Measurements from ENCODE around the gene UBE3B.

UBE3B gene

DNA sequence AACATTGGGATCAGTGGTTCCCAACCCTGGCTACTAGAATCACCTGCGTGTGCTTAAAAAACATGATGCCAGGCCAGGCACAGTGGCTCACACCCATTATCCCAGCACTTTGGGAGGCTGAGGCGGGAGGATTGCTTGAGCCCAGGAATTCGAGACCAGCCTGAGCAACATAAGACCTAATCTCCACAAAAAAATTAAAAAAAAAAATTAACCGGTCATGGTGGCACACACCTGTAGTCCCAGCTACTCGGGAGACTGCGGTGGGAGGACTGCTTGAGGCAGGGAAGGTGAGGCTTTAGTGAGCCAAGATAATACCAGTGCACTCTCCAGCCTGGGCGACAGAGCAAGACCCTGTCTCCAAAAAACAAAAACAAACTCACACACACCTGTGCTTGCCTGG lies 2.3 kb upstream of the UBE3B start:
- DNase-seq = no peak

DNA sequence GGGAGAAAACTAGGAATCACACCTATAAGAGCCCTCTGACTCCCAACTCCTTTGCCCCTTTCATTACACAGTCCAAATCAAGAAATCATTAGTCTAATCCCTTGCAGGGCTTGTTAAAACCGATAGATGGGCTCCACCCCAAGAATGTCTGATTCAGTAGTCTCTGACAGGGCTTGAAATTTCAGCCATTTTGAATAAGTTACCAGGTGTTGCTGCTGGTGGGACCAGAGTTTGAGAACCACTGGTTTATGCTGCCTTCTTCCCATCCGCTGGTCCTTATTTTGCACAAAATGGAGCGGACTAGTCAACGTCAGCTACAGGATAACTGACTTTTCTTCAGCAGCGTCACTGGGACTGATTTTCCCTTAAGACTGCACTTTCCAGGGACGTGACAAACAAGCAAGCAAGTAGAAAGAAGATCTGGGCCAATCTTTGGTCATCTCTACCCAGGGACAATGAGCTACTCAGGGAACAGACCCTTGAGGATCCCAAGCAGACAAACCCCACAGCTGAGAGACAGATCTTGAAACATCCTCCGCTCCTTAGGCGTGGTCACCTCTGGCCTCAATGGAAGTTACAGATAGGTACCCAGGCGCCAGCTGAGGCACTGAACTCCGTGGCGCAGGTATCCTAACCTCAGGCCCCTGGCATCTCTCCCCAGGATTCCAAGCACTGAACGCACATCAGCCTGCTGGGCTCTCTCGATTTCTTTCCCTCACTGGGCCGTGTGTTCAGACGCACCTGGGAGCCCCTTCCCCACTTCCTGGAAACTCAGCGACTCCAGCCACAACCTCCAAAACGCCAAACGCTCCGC lies 1.2 kb upstream of the UBE3B start:
- DNase-seq = no peak

DNA sequence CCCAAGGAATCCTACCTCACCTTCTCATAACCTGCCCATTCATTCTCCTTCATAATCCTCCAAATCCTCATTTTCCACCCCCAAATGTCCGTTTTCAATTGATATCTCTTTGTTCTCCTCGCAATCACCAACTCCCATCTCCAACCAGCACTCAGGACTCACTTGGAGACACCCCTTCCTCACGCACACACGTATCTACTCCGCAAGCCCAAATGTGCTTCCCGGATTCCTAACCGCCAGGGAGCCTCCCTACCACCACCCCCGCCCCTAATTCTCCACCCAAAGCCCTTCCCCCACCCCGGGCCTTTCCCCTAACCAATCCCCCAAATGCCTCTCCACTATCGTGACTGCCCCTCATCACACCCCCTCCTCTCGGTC lies 638 bp upstream of the UBE3B start:
- no peak for DNase-seq

DNA sequence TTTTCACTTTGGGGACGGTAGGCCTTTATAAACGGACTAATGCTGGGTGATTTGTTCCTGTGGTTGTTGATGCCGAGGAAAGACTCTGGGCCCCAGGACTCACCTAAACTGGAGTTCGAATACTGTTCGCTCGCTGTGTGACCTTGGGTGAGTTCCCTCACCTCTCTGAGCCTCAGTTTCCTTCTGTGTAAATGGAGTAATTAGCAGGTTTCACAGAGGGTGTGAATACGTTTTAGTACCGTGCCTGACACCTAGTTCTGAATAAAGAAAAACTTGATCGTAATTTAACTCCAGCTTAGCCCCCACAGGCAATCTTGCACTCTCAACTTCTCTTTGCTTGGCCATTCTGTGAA lies 505 bp downstream of the UBE3B start:
- DNase-seq = no peak

DNA sequence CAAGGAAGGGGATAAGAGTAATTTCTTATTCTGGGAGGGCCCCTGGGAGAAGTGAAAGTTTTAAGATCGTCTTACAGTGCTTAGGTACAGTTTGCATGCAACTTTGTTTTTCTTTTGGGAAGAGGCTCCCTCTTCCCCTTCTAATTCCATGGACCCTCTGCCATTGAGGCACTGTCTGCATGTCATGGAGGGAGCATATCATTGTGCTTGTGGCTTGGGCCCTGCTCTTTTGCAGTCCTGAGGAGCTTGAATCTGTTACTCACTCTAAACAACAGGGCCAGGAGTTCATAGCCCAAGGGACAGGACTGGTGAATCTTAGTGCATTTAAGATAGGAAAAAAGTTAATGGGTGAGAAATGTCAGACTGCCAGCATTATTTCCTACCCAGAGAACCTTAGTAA lies 2.3 kb downstream of the UBE3B start:
- DNase-seq = no peak

DNA sequence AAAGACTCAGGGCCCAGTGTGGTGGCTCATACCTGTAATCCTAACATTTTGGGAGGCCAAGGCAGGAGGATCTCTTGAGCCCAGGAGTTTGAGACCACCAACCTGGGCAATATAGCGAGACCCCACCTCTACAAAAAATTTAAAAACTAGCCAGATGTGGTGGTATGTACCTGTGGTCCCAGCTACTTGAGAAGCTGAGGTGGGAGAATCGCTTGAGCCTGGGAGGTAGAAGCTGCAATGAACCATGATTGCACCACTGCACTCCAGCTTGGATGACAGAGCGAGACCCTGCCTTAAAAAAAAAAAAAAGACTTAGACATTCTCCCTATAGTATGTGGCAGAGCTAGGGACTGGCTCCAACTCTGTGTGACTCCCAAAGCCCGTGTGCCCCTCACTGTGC lies 2.9 kb downstream of the UBE3B start:
- DNase-seq = no peak

DNA sequence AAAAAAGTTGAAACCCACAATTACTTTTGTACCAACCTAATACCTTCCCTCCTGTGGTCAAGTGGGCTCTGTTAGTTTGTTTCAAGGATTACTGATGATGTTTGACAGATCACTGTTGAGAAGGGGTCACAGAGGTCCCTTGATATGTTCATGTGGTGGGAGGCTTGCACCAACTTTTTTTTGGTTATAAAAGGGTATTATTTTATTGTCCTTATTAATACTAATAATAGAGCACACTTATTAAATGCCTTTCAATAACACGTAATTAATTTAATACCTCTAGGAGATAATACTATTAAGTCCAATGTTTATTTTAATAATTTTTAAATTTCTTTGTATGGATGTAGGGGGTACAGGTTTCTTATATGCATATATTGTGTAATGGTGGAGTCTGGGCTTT lies 4.4 kb downstream of the UBE3B start:
- no peak for DNase-seq

DNA sequence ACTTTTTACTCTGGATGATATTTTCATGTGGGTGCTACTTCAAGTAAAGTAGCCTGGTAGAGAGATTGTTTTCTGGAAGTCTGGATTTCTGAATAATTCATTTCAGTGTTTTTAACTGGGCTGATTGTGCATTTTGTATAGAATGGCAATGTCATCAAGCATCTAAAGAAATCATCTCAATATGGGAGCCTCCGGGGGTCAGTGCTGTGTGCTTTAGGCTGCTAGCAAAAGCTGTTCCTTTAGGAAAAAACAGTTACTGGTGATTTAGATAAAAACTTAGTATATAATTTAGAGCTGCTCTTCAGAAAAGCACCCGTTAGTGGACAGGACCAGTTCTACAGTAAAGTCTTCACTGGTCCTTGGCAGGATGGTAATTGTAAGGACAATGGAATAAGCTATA lies 5.1 kb downstream of the UBE3B start:
- no peak for DNase-seq

DNA sequence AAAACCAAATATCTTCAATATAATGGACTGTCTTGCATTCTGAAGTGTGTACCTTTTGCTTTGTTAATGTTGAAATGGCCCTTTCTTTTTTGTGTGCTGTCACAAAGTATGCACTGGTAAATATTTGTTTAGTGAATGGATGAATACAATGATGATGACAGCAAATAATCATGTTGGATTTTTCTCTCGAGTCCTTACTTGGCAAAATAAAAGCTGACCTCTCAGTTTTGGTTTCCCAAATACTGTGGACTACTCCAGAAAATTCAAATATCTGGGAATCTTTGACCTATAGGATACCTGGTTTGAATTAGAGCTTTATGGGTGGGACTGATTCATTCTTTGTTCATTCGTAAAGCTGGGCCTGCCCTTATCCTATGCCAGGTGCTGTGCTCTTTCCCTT lies 5.5 kb downstream of the UBE3B start:
- DNase-seq = no peak

DNA sequence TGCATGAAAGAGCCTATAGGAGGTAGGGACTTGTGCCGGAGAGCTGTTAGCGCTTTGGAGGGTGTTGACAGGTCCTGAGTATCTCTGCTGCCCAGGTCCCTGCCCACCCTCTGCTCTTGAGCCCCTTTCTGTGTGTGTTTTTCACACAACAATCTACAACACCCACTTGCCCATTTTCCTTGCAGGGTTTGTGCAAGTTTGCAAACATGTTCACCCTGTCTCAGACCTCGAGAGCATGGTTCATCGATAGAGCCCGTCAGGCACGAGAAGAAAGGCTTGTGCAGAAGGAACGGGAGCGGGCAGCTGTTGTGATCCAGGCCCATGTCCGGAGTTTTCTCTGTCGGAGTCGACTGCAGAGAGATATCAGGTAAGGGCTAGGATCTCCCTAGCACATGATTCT lies 5.9 kb downstream of the UBE3B start:
- no peak for DNase-seq

DNA sequence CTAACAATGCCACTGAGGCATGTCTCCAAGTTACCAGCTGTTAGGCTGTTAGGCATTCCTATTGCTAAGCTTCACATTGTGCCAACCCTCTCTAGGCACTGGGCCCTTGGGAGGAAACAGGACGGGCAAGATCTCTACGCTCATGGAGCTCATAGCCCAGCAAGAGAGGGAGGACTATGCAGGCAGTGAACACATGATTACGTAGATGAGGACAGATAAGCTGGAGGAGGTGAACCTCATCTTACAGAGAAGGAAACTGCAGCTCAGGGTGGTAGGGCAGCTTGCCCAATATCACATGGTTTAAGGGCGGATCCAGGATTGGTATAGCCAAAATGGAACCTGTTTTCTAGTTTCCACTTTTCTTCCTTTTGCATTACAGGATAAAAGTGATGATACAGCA lies 7.8 kb downstream of the UBE3B start:
- DNase-seq = no peak

DNA sequence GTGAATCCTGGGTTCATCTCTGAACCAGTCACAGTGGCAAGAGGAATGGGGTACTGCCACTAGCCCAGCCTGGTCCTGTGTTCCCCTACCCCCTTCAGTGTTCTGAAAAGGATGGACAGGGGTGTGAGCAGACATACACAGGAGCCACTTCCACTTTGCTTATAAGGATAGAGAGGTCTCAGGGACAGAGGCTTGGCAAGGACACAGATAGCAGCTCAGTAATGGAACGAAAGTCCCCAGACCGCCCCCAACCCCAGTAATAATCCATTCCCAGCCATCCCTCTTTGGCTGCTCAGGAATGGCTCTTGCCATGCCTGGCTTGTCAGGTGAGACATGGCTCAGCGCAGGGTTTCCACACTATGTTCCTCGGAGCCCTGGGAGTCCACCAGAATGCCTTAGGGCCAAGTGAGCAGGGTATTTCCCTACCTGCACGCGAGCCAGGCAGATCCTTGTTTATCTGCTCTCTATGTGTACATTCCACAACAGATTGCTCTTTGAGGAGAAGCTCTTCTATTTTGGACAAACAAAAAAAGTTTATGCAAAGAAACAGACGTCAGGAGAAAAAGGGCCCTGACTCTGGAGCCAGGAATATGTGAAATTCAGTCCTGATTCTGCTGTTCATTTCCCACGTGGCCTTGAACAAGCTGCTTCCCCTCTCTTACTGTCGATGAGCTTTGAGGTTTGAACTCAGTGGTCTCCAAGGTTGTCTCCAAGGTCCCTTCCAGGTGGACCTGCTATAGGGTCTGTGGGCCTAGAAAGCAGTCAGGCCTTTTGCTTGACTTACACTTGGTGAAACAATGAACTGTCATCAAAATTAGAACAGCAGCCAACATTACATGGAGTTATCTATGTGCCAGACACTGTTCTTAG lies 10.0 kb downstream of the UBE3B start:
- no peak for DNase-seq

DNA sequence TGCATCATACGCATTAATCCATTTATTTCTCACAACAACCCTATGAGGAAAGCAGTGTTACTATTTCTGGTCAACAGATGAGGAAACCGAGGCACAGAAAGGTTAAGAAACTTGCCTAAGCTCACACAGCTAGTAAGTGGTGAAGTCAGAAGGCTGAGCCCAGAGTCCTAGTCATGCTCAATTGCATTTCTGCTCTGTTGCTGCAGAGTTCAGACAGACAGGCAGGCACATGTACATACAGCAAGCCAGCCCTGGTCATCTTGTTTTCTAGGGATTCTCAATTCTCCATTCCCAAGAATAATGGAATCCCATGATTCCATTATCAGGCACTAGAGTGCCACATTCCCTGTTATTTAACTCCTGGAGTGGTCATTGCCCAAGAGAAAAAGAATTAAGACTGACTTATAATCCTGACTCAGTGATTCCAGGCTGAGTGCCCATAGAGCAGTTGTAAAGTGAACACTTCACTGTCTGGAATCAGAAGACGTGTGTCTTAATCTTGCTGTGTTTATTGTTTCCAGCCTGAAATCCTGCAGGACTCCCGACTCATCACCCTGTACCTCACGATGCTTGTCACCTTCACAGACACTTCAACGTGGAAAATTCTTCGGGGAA lies 10.7 kb downstream of the UBE3B start:
- DNase-seq = no peak

DNA sequence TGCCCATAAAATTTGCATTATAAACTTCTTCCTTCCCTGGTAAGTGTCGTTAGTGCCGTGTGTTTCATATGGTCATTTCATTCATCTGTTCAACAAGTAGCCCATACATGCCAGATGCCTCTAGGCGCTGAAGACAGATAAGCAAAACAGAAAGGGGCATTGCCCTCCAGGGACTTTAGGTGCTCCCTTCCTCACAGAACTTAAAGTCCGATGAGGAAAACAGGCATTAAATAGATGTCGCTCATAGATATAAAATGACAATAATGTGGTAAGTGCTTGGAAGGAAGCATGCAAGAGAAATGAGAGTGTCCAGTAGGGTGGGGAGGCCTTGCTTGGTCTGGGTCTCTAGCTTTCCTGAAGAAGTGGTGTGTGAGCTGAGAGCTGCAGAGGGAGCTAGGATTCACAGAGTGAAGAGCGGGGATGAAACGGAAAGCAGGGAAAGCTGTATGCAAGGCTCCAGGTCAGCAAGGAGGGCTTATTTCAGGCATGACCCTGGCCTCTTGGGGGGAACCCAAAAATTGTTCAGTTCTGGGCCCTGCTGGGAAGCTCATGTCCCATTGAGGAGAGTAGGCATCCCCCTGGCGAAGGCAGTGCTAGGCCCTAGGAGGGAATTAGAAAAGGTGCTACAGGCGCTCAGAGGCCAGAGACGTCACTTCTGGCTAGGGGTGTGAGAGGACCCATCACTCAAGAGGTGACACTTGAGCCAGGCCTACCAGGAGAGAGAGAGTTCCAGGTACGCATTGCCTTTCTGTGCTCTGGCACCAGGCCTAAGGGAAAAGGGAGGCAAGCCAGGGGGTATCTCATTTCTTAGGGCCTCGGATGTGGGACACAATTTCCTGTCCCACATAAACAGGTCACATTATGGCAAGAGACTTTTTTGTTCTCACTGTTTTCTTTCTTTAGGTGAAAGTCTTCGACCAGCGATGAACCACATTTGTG lies 11.9 kb downstream of the UBE3B start:
- no peak for DNase-seq

DNA sequence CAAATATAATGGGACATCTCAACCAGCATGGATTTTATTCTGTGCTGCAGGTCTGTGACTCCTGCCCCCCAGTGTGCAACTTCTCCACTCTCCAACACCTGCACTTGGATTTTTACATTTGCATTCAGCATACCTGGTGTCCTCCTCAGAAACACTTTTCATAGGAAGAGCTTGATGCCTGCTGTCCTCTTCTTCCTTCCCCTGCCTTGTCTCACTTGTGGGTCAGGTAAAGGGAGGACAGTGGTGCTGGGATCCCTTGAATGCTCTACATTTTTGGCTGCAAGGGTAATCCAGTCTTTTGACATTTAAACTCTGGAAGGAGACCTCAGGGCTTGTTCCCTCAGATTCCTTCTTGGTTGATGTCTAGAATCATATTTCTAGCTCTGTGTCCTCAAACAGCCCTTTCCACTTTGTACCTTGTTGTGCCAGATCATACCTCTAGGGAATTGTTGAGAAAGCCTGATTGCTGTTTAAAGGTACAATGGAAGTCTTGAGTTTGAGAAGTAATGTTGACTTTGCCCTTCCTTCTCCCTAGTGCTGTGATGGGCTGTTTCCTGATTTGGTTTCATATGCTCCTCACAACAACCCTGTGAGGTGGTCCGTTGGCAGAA lies 12.6 kb downstream of the UBE3B start:
- no peak for DNase-seq

DNA sequence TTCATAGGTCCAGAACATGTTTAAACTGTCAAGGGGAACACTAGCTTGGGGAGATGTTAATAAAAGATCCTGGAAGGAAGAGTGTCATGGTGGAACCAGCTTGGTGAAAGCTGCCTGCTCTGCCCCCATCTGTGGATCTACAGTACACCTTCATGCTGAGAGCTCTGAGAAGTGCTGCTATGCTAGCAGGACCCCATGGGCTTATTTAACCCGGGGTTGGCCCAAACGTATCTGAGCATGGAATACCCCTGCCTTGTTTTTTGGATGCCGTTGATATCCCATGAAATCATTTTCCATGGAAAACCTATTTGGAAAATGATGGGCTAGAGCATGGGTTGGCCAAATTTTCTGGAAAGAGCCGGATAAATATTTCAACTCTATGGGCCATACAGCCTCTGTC lies 14.2 kb downstream of the UBE3B start:
- DNase-seq = no peak

DNA sequence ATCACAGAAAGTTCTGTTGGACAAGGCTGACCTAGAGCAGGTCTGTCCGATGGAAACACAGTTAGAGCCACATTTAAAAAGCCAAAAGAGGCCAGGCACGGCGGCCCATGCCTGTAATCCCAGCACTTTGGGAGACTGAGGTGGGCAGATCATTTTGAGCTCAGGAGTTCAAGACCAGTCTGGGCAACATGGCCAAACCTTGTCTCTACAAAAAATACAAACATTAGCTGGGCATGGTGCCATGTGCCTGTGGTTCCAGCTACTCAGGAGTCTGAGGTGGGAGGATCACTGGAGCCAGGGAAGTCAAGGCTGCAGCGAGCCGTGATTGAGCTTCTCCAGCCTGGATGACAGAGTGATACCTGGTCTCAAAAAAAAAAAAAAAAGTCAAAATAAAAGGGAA lies 14.9 kb downstream of the UBE3B start:
- DNase-seq = no peak

DNA sequence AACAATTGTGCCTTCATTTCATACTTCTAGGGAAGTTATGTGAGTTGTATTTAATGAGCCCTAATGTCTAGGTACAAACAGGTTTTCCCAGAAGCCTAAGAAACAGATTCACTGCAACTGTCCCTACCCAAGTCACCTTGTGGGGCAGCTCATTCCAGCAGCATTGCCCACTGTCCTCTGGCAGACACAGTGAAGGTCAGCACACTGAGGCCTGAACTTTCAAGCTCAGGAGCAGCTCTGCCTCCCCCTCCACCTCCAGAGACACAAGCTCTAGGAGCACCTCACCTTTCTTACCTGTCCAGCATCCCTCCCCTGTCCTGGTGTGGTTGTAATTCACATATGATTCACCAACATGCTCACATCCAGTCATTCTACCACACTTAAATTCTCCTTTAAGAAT lies 15.7 kb downstream of the UBE3B start:
- no peak for DNase-seq

DNA sequence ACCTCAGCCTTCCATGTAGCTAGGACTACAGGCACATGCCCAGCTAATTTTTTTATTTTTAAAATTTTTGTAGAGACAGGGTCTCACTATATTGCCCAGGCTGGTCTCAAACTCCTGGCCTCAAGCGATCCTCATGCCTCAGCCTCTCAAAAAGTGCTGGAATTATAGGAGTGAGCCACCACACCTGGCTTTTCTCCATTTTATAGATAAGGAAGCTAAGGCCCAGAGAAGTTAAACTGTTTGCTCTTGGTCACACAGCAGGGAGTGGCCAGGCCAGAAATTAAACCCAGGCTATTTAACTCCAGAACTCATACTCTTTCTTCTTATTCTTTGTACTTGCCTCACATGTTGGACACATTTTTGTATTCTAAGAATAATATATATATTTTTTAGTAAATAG lies 16.5 kb downstream of the UBE3B start:
- DNase-seq = no peak

DNA sequence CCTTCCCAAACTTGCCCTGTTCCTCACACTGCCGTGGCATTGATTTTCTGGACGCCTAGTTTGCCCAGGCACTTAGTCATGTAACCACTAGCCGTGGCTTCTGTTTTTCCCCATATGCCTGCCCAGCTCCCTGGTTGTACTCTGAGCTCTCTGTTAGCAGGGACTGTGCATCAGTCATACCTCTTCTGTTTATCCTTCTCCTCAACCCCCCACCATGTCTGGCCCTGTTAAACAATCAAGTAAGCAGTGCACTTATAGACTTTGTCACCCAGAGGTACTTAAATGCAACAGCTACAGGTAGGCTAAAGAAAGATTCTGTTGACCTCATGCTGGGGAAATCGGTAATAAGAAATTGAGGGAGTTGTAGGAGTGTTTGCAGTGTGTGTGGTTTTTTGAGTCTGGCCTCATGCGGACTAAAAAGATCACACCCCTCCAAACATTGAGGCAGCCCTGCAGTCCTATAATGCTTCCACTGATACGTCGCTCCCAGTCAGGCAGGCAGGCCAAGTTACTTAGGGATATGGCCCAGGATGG lies 17.0 kb downstream of the UBE3B start:
- DNase-seq = no peak

DNA sequence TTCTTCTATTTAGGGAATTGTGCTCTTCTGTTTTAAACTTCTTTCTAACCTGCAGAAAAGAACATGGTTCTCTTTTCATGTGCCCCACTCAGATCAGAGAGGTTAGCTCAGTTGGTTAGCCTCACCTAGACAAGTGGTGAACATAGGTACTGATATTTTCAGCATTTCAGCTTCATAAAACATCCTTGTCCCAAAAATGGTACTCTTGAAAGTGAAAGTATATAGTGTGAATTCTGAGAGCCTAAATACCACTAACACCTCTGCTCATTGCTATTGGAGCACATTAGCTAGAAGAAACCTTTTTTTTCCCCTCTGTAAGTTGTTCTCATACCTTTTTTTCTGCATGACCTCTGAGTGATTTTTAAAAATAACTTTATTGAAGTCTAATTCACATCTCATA lies 17.6 kb downstream of the UBE3B start:
- DNase-seq = no peak

DNA sequence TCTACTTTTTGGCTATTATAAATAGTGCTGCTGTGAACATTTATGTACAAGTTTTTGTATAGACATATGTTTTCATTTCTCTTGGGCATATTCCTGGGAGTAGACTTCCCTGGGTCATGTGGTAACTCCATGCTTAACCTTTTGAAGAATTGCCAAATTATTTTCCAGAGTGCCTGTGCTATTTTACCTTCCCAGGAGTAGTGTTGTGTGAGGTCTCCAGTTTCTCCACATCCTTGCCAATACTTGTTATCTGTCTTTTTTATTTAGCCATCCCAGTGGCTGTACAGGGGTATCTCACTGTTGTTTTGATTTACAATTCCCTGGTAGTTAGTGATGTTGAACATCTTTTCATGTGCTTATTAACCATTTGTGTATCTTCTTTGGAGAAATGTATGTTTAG lies 18.9 kb downstream of the UBE3B start:
- DNase-seq = no peak

All from SW 1271 (cell line).